ENCODE results near the gene ANGEL2.

Gene ANGEL2

GRCh38 chr1:213055767-213056166, 40.1 kb upstream of the ANGEL2 start:
- no peak for DNase-seq
- Histone ChIP-seq H3K4me2 (ENCODE audit: low read length) (no peak overlapping the region), H3K23ac (ENCODE audit: low read length) (no peak overlapping the region), H3K79me1 (ENCODE audit: low read length) (peaks cover 8% of the 10 kb centered on the region), H3K4me1 (ENCODE audit: control insufficient read depth in 1 of 2, insufficient read depth in 2 of 2, low read length in 2 of 2) (peaks cover 0 to 2% of the 10 kb centered on the region in 2 experiments), H2BK5ac (ENCODE audit: low read depth, low read length, poor library complexity) (no peak overlapping the region), H3K9ac (ENCODE audit: low read length) (no peak overlapping the region), H2BK120ac (ENCODE audit: insufficient read depth, low read length, poor library complexity) (no peak overlapping the region), H3K27me3 (ENCODE audit: insufficient read depth, low read length) (no peaks in the 10 kb centered on the region), H3K9me3 (ENCODE audit: insufficient read depth, low read depth, low read length) (peaks cover 1% of the 10 kb centered on the region), H3K27ac (ENCODE audit: low read depth, low read length) (no peak overlapping the region), H3K4ac (ENCODE audit: low read depth, low read length) (no peak overlapping the region), H4K91ac (ENCODE audit: low read depth, low read length) (no peak overlapping the region), H4K8ac (ENCODE audit: low read depth, low read length) (no peak overlapping the region), H3K18ac (ENCODE audit: low read length) (no peak overlapping the region), H2BK12ac (ENCODE audit: low read length) (no peak overlapping the region), H3K4me3 (ENCODE audit: low read depth, low read length) (no peak overlapping the region), H4K12ac (ENCODE audit: low read depth, low read length) (no peak overlapping the region), H3K36me3 (ENCODE audit: control insufficient read depth in 1 of 2, insufficient read depth in 2 of 2, low read length in 2 of 2) (no peaks in the 10 kb centered on the region), H3K14ac (ENCODE audit: low read length) (no peak overlapping the region), H3K79me2 (ENCODE audit: control insufficient read depth, insufficient read depth, low read length, poor library complexity) (peaks cover 3% of the 10 kb centered on the region), H2AK5ac (ENCODE audit: low read length) (no peak overlapping the region), H2AFZ (ENCODE audit: insufficient read depth, low read length, poor library complexity) (no peak overlapping the region)
- WGBS (ENCODE audit: extremely low coverage, insufficient coverage, insufficient read length), result no CpG with 5 or more reads among the region's 3 CpGs

- no peak overlapping the region for H2AFZ ChIP-seq (ENCODE audit: insufficient read depth, low read length, poor library complexity)
- no peak overlapping the region for H2BK5ac ChIP-seq (ENCODE audit: low read depth, low read length, poor library complexity)
- DNase-seq, result no peak
- no peak overlapping the region for H3K9ac ChIP-seq (ENCODE audit: low read length)
- no peak overlapping the region for H4K8ac ChIP-seq (ENCODE audit: low read depth, low read length)
- no peak overlapping the region for H2AK5ac ChIP-seq (ENCODE audit: low read length)
- no peak overlapping the region for H4K12ac ChIP-seq (ENCODE audit: low read depth, low read length)
- H3K4ac ChIP-seq (ENCODE audit: low read depth, low read length), result no peak overlapping the region
- H3K4me2 ChIP-seq (ENCODE audit: low read length), result no peak overlapping the region
- H3K18ac ChIP-seq (ENCODE audit: low read length), result no peak overlapping the region
- no peak overlapping the region for H3K23ac ChIP-seq (ENCODE audit: low read length)
- H2BK120ac ChIP-seq (ENCODE audit: insufficient read depth, low read length, poor library complexity), result no peak overlapping the region
- H3K27ac ChIP-seq (ENCODE audit: low read depth, low read length), result no peak overlapping the region
- H4K91ac ChIP-seq (ENCODE audit: low read depth, low read length), result no peak overlapping the region
- no peaks in the 10 kb centered on the region for H3K36me3 ChIP-seq (ENCODE audit: control insufficient read depth in 1 of 2, insufficient read depth in 2 of 2, low read length in 2 of 2)
- no peak overlapping the region for H3K14ac ChIP-seq (ENCODE audit: low read length)
- peaks cover 9% of the 10 kb centered on the region for H3K79me1 ChIP-seq (ENCODE audit: low read length)
- H2BK12ac ChIP-seq (ENCODE audit: low read length), result no peak overlapping the region
- no peaks in the 10 kb centered on the region for H3K27me3 ChIP-seq (ENCODE audit: insufficient read depth, low read length)
- H3K79me2 ChIP-seq (ENCODE audit: control insufficient read depth, insufficient read depth, low read length, poor library complexity), result peaks cover 3% of the 10 kb centered on the region
- H3K4me3 ChIP-seq (ENCODE audit: low read depth, low read length), result no peak overlapping the region
- H3K9me3 ChIP-seq (ENCODE audit: insufficient read depth, low read depth, low read length), result peaks cover 2% of the 10 kb centered on the region
- peaks cover 0 to 2% of the 10 kb centered on the region in 2 experiments for H3K4me1 ChIP-seq (ENCODE audit: control insufficient read depth in 1 of 2, insufficient read depth in 2 of 2, low read length in 2 of 2)
These were observed 39.3 kb upstream of the ANGEL2 start for GRCh38 chr1:213054733-213055591.

GRCh38 chr1:213054142-213054541, 38.5 kb upstream of the ANGEL2 start:
- H3K27ac ChIP-seq (ENCODE audit: low read depth, low read length), result no peak overlapping the region
- no peak overlapping the region for H3K4ac ChIP-seq (ENCODE audit: low read depth, low read length)
- H2BK5ac ChIP-seq (ENCODE audit: low read depth, low read length, poor library complexity), result no peak overlapping the region
- H3K9me3 ChIP-seq (ENCODE audit: insufficient read depth, low read depth, low read length), result peaks cover 2% of the 10 kb centered on the region
- H3K9ac ChIP-seq (ENCODE audit: low read length), result no peak overlapping the region
- no peak overlapping the region for H3K18ac ChIP-seq (ENCODE audit: low read length)
- H4K91ac ChIP-seq (ENCODE audit: low read depth, low read length), result no peak overlapping the region
- no peak for DNase-seq
- H3K27me3 ChIP-seq (ENCODE audit: insufficient read depth, low read length), result no peaks in the 10 kb centered on the region
- H2BK120ac ChIP-seq (ENCODE audit: insufficient read depth, low read length, poor library complexity), result no peak overlapping the region
- no CpG with 5 or more reads among the region's 2 CpGs for WGBS (ENCODE audit: extremely low coverage, insufficient coverage, insufficient read length)
- peaks cover 9% of the 10 kb centered on the region for H3K79me1 ChIP-seq (ENCODE audit: low read length)
- peaks cover 0 to 2% of the 10 kb centered on the region in 2 experiments for H3K4me1 ChIP-seq (ENCODE audit: control insufficient read depth in 1 of 2, insufficient read depth in 2 of 2, low read length in 2 of 2)
- H3K4me3 ChIP-seq (ENCODE audit: low read depth, low read length), result no peak overlapping the region
- no peak overlapping the region for H2AFZ ChIP-seq (ENCODE audit: insufficient read depth, low read length, poor library complexity)
- H3K36me3 ChIP-seq (ENCODE audit: control insufficient read depth in 1 of 2, insufficient read depth in 2 of 2, low read length in 2 of 2), result no peaks in the 10 kb centered on the region
- H2AK5ac ChIP-seq (ENCODE audit: low read length), result no peak overlapping the region
- no peak overlapping the region for H2BK12ac ChIP-seq (ENCODE audit: low read length)
- H4K8ac ChIP-seq (ENCODE audit: low read depth, low read length), result no peak overlapping the region
- H3K14ac ChIP-seq (ENCODE audit: low read length), result no peak overlapping the region
- H3K23ac ChIP-seq (ENCODE audit: low read length), result no peak overlapping the region
- peaks cover 3% of the 10 kb centered on the region for H3K79me2 ChIP-seq (ENCODE audit: control insufficient read depth, insufficient read depth, low read length, poor library complexity)
- H3K4me2 ChIP-seq (ENCODE audit: low read length), result no peak overlapping the region
- H4K12ac ChIP-seq (ENCODE audit: low read depth, low read length), result no peak overlapping the region

DNA sequence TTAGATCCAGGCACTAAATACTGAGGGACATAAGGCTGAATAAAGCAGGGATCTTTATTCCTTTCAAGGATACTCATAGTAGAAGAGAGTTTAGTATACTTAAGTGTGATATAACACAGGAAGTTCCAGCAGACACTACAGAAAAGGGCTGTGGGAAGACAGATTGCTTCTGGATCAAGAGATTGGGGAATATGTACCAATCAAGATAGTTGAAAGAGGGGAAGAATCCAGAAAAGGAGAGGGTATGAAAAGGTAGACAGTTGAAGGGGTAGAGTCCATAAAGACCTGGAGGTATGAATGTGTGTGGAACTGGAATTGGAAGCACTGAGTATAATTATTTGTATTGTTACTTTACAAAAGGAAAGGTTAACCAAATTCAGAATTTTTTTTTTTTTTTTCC, 37.8 kb upstream of the ANGEL2 start:
- H3K36me3 ChIP-seq (ENCODE audit: control insufficient read depth in 1 of 2, insufficient read depth in 2 of 2, low read length in 2 of 2), result no peaks in the 10 kb centered on the region
- no peak overlapping the region for H2AK5ac ChIP-seq (ENCODE audit: low read length)
- no peak overlapping the region for H3K27ac ChIP-seq (ENCODE audit: low read depth, low read length)
- peaks cover 2% of the 10 kb centered on the region for H3K9me3 ChIP-seq (ENCODE audit: insufficient read depth, low read depth, low read length)
- H2BK12ac ChIP-seq (ENCODE audit: low read length), result no peak overlapping the region
- no peak overlapping the region for H4K12ac ChIP-seq (ENCODE audit: low read depth, low read length)
- DNase-seq, result no peak
- no peak overlapping the region for H3K18ac ChIP-seq (ENCODE audit: low read length)
- peaks cover 3% of the 10 kb centered on the region for H3K79me2 ChIP-seq (ENCODE audit: control insufficient read depth, insufficient read depth, low read length, poor library complexity)
- no peak overlapping the region for H3K14ac ChIP-seq (ENCODE audit: low read length)
- H3K79me1 ChIP-seq (ENCODE audit: low read length), result peaks cover 9% of the 10 kb centered on the region
- H3K4me1 ChIP-seq (ENCODE audit: control insufficient read depth in 1 of 2, insufficient read depth in 2 of 2, low read length in 2 of 2), result peaks cover 0 to 2% of the 10 kb centered on the region in 2 experiments
- no peak overlapping the region for H3K23ac ChIP-seq (ENCODE audit: low read length)
- no peak overlapping the region for H3K4ac ChIP-seq (ENCODE audit: low read depth, low read length)
- H3K4me2 ChIP-seq (ENCODE audit: low read length), result no peak overlapping the region
- no peak overlapping the region for H2BK5ac ChIP-seq (ENCODE audit: low read depth, low read length, poor library complexity)
- H2AFZ ChIP-seq (ENCODE audit: insufficient read depth, low read length, poor library complexity), result no peak overlapping the region
- H3K27me3 ChIP-seq (ENCODE audit: insufficient read depth, low read length), result no peaks in the 10 kb centered on the region
- no peak overlapping the region for H3K9ac ChIP-seq (ENCODE audit: low read length)
- no peak overlapping the region for H2BK120ac ChIP-seq (ENCODE audit: insufficient read depth, low read length, poor library complexity)
- H3K4me3 ChIP-seq (ENCODE audit: low read depth, low read length), result no peak overlapping the region
- no peak overlapping the region for H4K91ac ChIP-seq (ENCODE audit: low read depth, low read length)
- no peak overlapping the region for H4K8ac ChIP-seq (ENCODE audit: low read depth, low read length)
